NCI-H2171 (cell line): ENCODE data around the gene TMEM52.

Source experiments
- DNase-seq: peaks from one replicate; lab custom pipeline; 2025; lab: John Stamatoyannopoulos, UW

Gene TMEM52

DNA sequence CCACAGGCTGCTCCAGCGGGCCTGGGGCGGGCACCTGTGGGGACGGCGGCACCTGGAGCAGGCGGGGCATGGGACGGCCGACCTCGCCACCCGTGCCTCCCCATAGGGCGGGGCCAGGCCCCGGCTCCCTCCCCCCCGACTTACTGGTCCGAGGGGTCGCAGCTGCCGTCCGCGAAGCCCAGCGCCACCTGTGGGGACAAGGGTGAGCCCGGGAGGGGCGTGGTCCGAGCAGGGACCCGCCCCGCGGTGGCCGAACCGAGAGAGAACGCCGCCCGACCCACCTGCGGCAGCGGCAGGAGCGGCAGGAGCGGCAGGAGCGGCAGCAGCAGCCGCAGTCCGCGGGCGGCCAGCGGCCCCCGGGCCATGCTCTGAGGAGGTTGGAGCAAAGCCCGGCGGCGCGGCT, at the start of gene TMEM52:
TMEM52 (minus strand) TSS at position 379 of the 403 bp plus-strand sequence; CDS start at position 365, 14 bp downstream.
- no peak for DNase-seq

DNA sequence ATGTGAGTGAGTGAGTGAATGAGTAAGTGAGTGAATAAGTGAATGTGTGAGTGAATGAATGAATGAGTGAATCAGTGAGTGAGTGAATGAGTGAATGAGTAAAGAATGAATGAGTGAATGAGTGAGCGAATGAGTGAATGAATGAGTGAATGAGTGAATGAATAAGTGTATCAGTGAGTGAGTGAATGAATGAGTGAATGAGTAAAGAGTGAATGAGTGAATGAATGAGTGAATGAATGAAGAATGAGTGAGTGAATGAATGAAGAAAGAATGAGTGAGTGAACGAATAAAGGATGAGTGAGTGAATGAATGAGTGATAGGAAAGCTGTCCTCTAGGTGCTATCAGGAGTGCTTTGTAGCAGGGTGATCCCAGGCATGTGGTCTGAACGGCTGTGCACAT, 48.8 kb upstream of the TMEM52 start:
- no peak for DNase-seq

DNA sequence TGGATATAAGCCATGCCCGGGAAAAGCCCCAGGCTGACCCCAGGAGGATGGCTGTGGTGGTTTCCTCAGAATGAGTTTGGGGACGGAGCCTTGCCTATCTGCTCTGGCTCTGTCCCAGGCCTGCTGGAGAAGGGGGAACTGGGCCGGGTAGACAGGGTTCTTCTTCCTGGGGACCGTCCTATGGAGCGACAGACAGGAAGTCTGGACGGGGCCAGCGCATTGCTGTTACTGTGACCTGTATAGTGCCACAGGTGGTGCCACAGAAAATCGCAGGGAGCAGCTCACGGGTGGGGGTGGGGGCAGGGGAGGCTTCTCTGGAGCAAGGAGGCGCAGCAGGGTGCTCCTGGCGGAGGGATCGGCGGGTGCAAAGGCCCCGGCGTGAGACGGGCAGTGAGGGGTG, 48.1 kb upstream of the TMEM52 start:
- no peak for DNase-seq

DNA sequence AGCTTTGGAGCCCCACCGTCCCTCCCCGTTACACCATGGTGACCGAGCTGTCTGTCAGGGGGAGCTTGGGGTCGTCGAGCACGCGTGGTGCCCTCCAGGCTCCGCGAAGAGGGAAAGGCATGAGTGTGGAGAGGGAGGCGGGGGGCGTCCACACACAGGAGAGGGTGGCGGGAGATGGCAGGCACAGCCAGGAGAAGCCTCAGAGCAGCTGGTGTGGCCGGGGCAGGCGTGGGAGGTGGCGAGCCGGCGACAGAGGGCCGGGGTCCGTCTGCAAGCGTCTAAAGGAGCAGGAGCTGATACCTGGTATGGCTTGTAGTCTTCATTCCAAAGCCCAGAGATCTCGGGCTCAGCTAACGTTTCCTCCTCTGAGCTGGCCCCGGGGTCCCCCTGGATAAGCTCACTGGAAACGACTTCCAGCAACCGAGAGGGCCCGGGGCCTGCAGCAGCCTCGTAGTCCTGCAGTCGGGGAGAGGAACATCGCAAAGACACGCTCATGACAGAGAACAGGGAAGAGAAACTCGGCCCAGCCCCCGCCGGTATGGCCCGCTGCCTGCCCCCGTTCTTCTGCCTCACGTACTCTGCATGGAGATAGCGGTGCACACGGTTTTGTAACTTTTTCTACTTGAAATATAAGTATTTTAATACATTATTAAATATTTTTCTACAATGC, 47.1 kb upstream of the TMEM52 start:
- no peak for DNase-seq

DNA sequence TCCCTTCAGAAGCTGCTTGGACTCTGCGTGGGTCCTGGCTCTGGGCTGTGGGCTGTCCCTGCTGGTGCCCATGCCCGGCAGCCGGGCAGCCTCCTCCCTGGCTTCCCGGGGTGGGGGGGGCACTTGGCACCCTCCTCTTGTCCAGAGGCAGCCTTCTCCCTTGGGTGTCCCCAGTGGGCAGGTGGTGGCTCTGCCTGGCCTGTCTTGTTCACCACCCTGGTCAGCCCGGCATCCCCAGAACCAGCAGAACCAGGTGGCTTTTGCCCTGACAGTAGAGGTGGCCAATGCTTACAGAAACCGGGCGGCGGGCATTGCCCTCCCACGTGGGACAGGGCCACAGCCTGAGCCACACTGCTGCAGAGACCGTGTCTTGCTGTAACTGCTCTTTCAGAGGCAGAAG, 46.5 kb upstream of the TMEM52 start:
- DNase-seq = no peak

DNA sequence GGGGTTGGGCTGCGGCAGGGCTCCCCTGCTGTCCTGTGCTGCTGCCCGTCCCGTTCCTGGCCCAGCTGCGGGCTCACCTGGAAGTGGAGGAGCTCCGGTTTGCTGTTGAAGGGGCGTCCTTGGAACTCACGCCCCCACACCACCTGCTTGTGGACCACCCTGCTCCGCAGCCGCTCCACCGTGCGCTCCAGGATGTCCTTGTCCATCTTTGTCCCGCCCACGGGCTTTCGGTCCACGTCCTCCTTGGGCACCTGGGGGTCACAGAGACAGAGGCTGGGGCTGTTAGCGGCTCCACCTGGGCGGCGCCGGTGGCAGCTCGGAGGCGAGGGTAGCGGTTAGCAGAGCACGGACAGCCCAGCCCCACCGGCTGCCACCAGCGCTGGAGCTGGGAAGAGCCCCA, 45.7 kb upstream of the TMEM52 start:
- DNase-seq = no peak

DNA sequence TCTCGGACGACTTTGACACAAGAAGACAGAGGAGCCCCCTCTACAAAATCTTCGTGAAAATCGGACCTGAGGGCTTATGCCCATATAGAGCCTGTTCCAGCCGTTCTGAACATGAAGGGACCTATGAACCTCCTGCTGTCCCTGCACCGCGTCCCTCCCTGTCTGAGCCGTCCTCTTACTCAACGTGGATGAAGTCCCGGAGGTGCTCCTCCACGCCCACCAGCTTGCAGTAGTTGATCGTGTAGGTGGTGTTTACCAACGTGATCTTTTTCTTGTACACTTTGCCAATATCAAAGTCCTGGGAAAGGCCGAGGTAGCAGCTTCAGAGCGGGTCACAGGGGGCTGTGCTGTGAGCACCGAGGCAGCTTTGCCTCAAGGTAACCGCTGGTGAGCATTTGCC, 44.5 kb upstream of the TMEM52 start:
- DNase-seq = no peak

DNA sequence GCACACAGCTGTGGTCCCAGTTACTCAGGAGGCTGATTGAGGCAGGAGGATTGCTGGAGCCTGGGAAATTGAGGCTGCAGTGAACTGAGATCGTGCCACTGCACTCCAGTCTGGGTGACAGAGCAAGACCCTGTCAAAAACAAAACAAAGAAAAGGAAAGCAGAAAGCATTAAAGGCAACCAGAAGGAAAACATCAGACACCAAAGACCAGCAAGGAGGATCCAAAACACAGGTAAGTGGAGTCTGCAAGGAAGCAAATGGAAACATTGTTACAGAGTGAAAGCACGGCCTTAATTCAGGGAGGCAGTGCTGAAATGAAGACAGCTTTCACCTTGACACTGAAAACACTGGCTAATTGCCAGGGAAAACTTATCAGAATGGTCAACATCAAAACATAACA, 43.7 kb upstream of the TMEM52 start:
- no peak for DNase-seq

DNA sequence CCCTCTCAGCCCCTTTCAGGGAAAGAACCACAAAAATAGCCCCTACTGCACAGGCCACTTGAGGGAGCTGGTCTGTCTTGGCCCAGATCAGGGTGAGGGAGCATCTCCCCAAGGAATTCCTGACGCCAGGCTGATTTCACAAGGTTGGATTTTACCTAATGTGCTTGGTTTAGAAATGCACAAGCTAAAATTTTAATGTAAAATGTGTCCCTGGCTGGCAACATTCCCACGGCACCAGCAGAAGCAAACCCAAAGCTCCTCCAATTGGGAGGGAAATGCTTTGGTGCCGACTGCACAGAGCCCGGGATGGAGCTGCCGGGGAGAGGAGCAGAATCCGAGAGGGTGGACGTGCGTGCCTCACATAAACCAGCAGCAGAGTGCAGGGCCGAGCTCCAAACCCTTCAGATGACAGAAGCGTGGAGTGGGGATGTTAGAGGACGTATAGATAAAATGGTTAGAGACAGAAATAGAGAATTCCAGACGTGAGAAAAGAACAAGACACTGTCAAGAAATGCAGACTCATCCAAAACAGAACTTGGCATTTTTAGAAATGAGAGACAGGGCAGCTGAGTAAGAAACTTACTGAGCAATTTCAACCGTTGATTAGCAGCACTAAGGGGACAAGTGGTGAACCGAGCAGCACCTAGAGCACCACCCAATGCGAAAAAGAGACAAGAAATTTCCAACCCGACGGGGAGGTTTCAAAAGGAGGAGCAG, 41.6 kb upstream of the TMEM52 start:
- DNase-seq = no peak

DNA sequence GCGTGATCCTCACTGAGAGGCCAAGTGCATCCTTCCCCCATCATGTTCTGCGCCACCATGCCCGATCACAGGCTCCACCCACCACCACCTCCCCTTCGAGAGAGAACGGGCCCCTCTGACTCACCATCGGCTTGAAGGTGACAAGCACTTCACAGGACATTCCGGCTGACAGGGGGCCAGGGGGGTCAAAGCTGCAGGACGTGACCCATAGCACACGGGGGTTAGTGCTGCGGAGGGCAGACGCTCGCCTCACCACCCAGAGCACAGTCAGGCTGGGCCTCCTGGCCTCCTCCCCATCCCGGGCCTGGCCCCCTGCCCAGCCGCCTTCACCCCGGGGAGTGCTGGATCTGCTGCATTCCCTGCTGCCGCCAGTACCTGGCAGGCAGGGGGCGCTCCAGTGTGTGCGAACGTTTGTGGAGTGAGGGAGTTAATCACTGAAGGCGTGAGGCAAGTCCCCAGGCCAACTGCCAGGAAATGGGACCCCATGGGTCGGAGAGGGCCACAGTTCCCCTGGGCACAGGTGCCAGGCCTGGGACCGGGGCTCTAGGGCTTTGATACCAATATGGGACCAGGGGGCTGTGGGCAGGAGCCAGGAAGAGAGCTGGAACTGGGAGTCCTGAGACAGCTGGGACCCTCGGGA, 40.9 kb upstream of the TMEM52 start:
- peak; percentile 81 for DNase-seq

DNA sequence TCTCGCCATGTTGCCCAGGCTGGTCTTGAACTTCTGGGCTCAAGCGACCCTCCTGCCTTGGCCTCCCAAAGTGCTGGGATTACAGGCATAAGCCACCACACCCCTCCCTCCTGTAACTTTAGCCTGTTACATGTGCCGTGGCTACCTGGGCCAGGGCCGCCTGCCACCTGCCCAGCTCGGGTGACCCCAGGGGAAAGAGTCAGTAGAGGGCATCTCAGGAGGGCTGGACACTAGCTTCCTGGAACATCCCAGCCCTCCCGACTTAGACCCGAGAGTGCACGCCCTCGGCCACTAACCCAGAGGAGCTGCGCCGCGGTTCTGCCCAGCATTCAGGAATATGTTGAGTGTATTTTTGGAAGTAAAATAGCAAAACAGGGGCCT, 40.4 kb upstream of the TMEM52 start:
- DNase-seq = no peak

DNA sequence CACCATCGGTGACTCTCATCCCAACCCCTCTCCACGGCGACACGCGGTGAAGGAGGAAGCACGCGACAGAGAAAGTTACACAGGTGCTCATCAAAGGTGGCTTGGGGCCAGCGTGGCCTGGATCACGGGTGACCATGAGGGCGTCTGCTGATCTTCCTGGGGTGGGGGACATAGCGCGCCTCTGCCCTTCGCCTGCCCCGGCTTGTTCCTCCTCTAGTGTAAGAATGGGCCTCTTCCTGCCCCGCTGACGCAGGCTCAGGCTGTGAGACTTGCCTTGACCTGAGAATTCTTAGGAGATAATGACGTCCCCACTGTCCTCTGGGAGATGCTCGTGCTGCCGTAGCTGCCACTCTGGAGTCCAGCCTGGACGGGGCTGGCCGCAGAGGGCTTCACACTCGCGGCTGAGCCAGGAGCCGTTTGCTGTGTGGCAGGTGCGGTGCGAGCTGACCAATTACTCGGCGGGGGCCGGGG, 39.0 kb upstream of the TMEM52 start:
- no peak for DNase-seq

DNA sequence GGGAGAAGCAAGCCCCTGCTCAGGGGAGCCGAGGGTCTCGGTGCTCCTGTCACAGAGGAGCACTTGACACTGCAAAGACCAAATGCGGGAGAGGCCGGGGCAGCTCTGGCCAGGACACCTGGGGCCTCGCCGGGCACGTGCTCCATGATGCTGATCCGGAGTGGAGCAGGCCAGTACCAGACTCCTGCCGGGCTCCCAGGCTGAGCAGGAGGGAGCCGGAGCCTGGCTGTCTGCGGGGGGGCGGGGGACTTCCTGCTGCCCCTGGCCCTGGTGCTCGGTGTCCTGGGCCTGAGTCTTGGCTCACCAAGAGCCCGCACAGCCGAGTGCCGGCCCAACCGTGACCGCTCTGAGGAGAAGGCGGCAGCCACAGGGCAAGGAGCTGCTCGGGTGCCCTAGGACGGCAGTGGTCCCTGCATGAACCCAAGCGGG, 38.5 kb upstream of the TMEM52 start:
- DNase-seq = no peak

DNA sequence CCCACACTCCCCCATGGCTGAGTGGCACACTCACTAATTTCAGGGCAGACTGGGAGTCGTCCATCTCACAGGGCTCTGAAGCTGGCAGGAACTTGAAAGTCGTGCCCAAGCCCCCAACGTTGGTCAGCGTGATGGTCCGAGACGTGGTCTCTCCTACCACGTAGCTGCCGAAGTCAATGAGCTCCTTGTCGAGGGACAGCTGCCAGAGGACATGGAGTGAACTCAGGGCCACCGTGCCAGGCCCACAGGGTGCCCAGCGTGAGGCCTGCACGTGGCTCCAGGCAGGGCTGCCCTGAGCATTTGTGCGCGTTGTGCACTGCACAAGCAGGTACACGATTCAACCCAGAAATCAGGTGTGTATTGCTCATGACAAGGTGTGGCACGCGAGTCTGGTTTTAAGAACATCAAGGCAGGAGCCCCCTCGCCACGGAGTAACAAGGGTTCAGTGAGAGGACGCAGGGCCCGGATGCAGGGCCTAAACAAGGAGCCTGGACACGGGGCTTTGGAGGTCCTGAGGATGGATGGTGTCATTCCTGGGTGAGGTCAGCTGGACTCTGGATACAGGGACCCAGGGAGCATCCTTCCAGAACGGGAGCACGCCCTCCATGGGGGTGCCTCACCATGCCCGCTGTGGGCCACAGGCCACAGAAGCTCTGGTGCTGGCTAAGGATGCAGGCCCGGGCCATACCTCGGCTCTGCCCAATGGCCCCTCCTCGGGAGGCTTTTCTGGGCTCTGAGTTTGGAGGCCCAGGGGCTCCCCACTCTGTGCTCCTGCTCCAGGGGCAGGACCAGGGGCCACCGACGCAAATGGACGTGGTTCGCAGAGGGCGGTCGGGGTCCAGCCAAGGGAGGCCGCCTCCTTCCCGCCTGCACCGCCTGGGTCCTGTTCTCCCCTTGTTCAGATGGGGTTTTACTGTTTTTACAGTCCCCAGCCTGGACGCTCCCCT, 37.8 kb upstream of the TMEM52 start:
- no peak for DNase-seq

DNA sequence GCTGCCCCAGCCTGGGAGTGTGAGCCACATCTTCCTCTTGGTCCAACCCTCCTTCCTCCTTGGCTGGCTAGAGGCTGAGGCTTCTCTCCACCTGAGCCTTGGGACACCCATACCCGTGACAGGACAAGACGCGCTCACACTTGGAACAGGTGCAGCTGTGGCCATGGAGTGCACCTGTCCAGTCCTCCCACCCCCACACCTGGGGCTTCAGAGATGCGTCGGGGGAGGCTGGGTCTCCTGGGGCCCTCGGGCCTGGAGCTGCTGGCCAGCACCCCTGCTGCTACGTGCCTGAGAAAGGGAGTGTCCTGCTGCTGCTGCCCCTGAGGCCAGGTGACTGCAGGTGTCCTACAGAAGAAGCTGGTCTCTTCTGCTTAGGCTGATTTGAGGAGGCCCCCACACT, 37.0 kb upstream of the TMEM52 start:
- no peak for DNase-seq

DNA sequence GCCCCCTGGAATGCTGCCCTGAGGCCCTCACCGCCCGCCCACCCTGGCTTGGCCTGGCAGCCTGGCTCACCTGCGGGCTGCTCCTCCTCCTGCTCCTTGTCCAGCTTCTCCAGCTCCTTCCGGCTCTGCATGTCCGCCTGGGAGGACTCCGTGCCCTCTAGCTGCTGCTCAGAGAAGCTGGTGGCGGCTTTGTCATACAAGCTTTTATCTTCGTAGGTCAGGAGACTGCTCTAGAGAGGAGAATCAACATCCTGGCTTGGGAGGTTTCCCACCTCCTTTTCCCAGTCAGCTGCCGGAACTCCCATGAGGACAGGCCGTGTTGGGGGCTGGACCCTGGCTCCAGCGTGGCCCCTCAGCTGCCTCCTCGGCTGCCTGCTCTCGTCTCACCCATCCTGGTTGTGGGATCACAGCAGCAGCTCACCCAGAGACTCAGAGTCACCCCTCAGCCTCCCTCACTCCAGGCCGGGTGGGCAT, 36.6 kb upstream of the TMEM52 start:
- DNase-seq = no peak

DNA sequence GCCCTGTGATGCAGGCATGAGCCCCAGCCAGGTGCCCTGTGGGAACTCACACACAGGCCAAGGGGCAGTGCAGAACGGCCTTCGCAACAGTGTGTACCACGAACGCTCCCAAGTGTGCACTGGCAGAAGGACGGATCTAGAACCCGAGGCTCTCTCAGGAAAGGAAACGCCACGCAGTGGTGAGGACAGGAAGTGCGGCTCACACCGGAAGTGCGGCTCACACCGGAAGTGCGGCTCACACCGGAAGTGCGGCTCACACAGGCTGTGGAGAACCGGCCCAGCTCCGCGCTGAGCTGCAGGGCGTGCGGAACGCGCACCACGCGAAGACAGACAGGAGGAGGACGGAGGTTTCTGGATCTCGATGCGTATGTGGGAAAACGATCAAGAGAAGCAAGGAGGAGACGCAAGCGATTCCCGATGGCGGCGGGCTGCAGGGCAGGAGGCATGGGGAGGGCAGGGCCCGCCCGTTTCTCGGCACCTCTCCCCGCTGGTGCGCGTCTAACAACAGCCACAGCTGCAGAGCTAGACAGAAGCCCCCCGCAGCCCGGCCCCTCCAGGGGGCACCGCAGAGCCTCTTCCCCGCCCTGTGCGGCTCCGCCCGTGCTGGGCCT, 35.9 kb upstream of the TMEM52 start:
- DNase-seq = no peak

DNA sequence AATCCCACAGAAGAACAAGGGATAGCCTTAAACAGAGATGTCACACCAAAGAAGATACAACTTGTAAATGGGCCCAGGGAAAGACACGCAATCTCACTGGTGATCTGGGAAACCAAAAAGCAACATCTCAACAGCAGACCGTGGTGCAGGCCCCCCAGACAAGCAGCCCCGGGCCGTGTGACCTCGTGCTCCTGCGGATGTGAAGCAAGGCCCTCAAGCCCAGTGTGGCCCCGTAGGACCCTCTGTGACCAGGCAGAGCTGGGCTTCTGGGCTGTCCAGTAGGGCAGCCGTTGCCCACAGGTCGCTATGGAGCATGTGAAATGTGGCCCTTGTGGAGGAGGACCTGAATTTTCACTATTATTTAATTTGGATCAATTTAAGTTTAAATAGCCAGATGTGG, 34.9 kb upstream of the TMEM52 start:
- DNase-seq = no peak

DNA sequence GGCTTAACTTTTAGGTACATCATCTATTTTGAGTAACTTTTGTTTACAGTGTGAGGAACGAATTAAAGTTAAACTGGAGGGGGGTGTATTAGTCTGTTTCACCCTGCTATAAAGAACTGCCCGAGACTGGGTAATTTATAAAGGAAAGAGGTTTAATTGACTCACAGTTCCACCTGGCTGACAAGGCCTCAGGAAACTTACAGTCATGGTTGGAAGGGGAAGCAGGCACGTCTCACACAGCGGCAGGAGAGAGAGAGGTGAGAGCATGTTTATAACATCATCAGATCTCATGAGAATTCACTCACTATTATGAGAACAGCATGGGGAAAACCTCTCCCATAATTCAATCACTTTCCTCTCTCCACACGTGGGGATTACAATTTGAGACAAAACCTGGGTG, 31.9 kb upstream of the TMEM52 start:
- no peak for DNase-seq

DNA sequence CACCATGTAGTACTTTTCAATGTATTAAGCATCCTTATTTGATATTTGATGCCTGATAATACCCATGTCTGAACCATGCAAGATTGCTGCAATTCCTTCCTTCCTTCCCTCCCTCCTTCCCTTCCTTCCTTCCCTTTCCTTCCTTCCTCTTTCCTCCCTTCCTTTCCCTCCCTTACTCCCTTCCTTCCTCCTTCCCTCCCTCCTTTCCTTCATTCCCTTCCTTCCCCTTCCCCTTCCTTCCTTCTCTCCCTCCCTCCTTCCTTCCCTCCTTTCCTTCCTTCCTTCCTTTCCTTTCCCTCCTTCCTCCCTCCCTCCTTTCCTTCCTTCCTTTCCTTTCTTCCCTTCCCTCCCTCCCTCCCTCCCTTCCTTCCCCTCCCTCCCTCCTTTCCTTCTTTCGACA, 29.7 kb upstream of the TMEM52 start:
- no peak for DNase-seq

DNA sequence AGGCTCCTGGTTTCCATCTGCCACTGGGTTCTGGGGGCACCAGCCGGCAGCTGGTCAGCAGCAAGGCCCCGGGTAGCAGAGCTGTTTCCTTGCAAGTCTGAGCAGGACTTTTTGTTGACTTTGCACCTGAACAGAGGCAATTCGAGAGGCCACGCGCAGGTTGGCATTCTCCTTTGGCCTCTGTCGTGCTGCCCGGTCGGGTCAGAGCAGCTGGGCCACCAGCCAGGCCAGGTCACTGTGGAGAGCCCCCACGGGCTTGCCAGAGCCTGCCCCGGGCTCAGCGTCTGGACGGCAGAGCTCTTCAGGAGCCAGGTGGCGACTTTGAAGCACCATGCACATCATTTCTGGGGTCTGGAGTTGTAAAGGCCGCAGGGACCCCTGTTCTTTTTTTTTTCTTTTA, 28.4 kb upstream of the TMEM52 start:
- DNase-seq = peak; percentile 54

DNA sequence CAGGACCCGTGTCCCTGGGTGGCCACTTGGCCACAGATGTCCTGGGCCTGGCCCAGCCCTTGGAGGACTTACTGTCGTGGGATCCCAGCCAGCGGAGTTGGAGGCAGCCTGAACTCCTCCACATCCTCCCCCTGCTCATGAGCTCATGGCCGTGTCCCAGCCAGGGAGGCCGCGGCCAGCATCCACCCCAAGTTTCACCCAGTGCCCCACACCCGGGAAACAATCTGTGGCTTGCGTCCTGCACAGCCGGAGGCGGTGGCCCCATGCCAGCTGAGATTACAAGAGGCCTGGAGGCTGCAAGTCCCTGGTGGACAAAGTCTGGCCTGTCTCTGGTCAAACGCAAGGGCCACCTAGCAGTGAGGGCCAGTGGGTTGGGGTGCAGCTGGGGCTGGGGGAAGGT, 27.5 kb upstream of the TMEM52 start:
- DNase-seq = no peak
